GM12872 (cell line): ENCODE data around the gene DLG2.

ENCODE experiments used
- CTCF ChIP-seq: IDR thresholded peaks from 3 replicates; pipeline ENCODE4 v1.5.1; 2011; ENCODE audit warnings: low read depth, mild to moderate bottlenecking, low read length, moderate library complexity; ENCODE audit not compliant: insufficient read depth

Gene DLG2

GRCh38 chr11:84345027-84345426, 1282.1 kb downstream of the DLG2 start:
- TF ChIP-seq CTCF = no peak

GRCh38 chr11:84339796-84340195, 1287.3 kb downstream of the DLG2 start:
- TF ChIP-seq CTCF = no peak

GRCh38 chr11:84333221-84333620, 1293.9 kb downstream of the DLG2 start:
- no peak for TF ChIP-seq CTCF

GRCh38 chr11:84322211-84322610, 1304.9 kb downstream of the DLG2 start:
- no peak for TF ChIP-seq CTCF

- TF ChIP-seq CTCF = no peak
Observed at GRCh38 chr11:84319863-84320262, 1307.3 kb downstream of the DLG2 start.

GRCh38 chr11:84316866-84317555, 1310.1 kb downstream of the DLG2 start:
- TF ChIP-seq CTCF = no peak

GRCh38 chr11:84313830-84314359, 1313.2 kb downstream of the DLG2 start:
- no peak for TF ChIP-seq CTCF
